ENCODE results near the gene LLGL2.
A peak's percentile ranks its signal among the peaks of the same experiment; 100 is the strongest.

Gene LLGL2

DNA sequence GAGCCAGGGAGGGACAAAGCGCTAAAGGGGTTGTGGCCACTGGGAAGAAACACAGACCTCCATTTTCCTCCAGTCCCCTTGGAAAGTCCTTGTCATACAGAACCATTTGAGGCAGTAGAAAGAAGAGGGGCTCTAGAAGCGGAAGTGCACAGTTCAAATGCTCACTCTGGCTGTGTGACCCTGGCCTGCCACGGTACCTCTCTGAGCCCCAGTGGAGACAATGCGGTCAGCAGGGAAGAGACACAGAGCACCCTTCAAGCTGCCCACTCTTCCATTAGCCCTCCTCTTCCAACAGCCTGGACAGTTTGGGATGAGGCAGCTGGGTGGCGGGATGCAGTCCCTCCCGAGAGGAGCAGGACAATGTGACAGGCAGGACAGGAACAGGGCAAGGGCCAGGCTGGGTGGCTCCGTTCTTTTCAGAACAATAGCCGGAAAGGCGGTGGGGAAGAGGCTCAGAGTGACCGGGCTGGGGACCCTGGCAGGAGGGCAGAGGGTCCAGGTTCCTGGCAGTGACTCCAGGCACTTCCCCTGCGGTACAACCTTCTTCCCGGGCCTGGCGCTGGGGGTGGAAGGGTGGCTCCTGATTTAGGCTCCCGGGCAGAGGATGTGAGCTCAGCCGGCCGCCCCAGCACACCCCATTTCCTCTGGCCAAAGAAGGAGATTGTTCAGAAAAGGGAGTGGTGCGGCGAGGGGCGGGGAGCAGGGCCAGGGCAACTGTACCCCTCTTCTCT is 15.8 kb upstream of the LLGL2 start:
- Histone ChIP-seq H3K36me3 (ENCODE audit: control insufficient read depth, insufficient read depth, low read length) (peaks cover 55% of the 10 kb centered on the region), H3K4me1 (ENCODE audit: control insufficient read depth, insufficient read depth, low read length) (peaks cover 3% of the 10 kb centered on the region; the same call in 1 of the 2 replicates), H3K9ac (ENCODE audit: low read depth, low read length) (no peak overlapping the region), H3K27ac (ENCODE audit: low read depth, low read length) (no peak overlapping the region), H3K27me3 (ENCODE audit: control insufficient read depth, insufficient read depth, low read length) (no peaks in the 10 kb centered on the region), H3K9me3 (ENCODE audit: control insufficient read depth, insufficient read depth, low read length) (no peaks in the 10 kb centered on the region), H3K4me3 (ENCODE audit: low read depth, low read length) (no peak overlapping the region)

DNA sequence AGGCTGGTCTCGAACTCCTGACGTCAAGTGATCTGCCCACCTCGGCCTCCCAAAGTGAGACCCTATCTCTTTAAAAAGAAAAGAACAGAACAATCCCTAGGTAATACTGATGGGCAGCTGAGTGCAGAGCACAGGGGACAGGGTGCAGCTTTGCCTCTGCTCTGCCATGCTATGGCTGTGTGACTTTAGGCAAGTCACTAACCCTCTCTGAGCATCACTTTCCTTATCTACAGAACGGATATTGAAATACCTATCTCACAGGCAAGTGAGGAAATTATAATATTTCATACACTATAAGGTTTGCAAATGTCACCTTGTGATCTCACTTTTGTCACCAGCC is 14.3 kb upstream of the LLGL2 start:
- no peak overlapping the region for H3K9ac ChIP-seq (ENCODE audit: low read depth, low read length)
- H3K9me3 ChIP-seq (ENCODE audit: control insufficient read depth, insufficient read depth, low read length) = no peaks in the 10 kb centered on the region
- peaks cover 3% of the 10 kb centered on the region; the same call in 1 of the 2 replicates for H3K4me1 ChIP-seq (ENCODE audit: control insufficient read depth, insufficient read depth, low read length)
- H3K4me3 ChIP-seq (ENCODE audit: low read depth, low read length) = no peak overlapping the region
- H3K36me3 ChIP-seq (ENCODE audit: control insufficient read depth, insufficient read depth, low read length) = peaks cover 43% of the 10 kb centered on the region
- H3K27ac ChIP-seq (ENCODE audit: low read depth, low read length) = no peak overlapping the region
- H3K27me3 ChIP-seq (ENCODE audit: control insufficient read depth, insufficient read depth, low read length) = no peaks in the 10 kb centered on the region

GRCh38 chr17:75511610-75512575 is 13.6 kb upstream of the LLGL2 start:
- no peak overlapping the region for H3K4me3 ChIP-seq (ENCODE audit: low read depth, low read length)
- H3K27me3 ChIP-seq (ENCODE audit: control insufficient read depth, insufficient read depth, low read length) = no peaks in the 10 kb centered on the region
- no peak overlapping the region for H3K27ac ChIP-seq (ENCODE audit: low read depth, low read length)

DNA sequence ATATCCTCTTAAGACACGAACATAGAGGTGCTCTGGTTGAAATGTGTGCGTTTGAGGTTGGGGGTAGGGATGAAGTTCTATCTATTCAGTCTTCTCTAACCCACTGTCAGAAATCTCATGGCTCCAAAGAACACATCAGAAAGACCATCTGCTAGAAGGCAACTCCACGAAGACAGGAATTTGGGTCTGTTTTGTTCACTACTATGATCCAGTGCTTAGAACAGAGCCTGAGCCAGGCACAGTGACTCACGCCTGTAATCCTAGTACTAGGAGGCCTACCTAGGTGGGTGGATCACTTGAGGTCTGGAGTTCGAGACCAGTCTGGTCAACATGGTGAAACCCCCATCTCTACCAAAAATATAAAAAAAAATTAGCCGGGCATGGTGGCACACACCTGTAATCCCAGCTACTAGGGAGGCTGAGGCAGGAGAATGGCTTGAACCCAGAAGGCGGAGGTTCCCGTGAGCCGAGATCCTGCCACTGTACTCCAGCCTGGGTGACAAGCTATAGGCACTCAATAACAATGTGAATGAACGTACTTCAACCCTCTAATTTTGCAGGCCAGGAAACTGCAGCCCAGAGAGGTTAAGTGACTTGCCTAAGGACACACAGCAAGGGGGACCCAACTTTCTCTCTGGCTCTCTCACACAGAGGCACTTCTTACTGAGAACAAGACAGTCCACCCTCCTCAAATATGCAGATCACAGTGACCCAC is 12.4 kb upstream of the LLGL2 start:
- no peak overlapping the region for H3K9ac ChIP-seq (ENCODE audit: low read depth, low read length)
- H3K4me3 ChIP-seq (ENCODE audit: low read depth, low read length) = no peak overlapping the region
- H3K9me3 ChIP-seq (ENCODE audit: control insufficient read depth, insufficient read depth, low read length) = no peaks in the 10 kb centered on the region
- no peak overlapping the region for H3K27ac ChIP-seq (ENCODE audit: low read depth, low read length)
- H3K36me3 ChIP-seq (ENCODE audit: control insufficient read depth, insufficient read depth, low read length) = peaks cover 34% of the 10 kb centered on the region
- no peaks in the 10 kb centered on the region for H3K27me3 ChIP-seq (ENCODE audit: control insufficient read depth, insufficient read depth, low read length)
- peaks cover 6% of the 10 kb centered on the region; the same call in 1 of the 2 replicates for H3K4me1 ChIP-seq (ENCODE audit: control insufficient read depth, insufficient read depth, low read length)

More at GRCh38 chr17:75511610-75512575, 13.6 kb upstream of the LLGL2 start:
- Histone ChIP-seq H3K4me1 (ENCODE audit: control insufficient read depth, insufficient read depth, low read length) (peaks cover 3% of the 10 kb centered on the region; the same call in 1 of the 2 replicates), H3K9me3 (ENCODE audit: control insufficient read depth, insufficient read depth, low read length) (no peaks in the 10 kb centered on the region), H3K9ac (ENCODE audit: low read depth, low read length) (no peak overlapping the region), H3K36me3 (ENCODE audit: control insufficient read depth, insufficient read depth, low read length) (peaks cover 37% of the 10 kb centered on the region)

GRCh38 chr17:75513641-75514000 is 11.9 kb upstream of the LLGL2 start:
- Histone ChIP-seq H3K9me3 (ENCODE audit: control insufficient read depth, insufficient read depth, low read length) (no peaks in the 10 kb centered on the region), H3K4me1 (ENCODE audit: control insufficient read depth, insufficient read depth, low read length) (peaks cover 6% of the 10 kb centered on the region; the same call in 1 of the 2 replicates), H3K27ac (ENCODE audit: low read depth, low read length) (no peak overlapping the region), H3K27me3 (ENCODE audit: control insufficient read depth, insufficient read depth, low read length) (no peaks in the 10 kb centered on the region), H3K9ac (ENCODE audit: low read depth, low read length) (no peak overlapping the region), H3K4me3 (ENCODE audit: low read depth, low read length) (no peak overlapping the region), H3K36me3 (ENCODE audit: control insufficient read depth, insufficient read depth, low read length) (peaks cover 35% of the 10 kb centered on the region)

DNA sequence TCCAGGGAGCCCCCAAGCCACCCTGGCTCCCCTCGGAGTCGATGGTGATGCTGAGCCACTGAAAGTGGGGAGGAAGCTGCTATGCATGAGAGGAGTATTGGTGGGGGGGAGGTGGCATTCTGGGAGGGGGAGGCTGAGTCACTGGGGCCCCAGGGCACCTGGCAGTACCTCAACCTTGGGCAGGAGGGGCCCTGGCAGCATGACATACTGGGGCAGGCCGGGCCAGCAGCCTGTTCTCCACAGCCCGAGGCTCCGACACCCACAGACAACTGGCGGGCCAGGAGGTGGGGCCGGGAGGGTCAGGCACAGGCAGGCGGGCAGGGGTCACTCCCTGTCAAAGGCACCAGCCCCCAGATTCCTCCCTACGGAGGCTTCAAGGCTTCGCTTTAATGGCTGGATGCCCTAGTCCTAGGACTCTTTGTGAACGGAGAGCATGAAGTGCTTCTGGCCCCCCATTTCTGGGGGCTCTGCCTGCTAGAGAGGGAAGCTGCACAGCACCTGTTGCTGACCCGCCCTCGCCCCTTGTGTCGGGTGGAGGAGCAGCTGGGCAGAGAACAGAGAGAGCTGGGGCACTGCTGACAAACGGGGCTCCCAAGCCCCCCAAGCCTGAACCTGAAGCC is 11.1 kb upstream of the LLGL2 start:
- Histone ChIP-seq H3K4me3 (ENCODE audit: low read depth, low read length) (peak overlapping the region; percentile 98), H3K27me3 (ENCODE audit: control insufficient read depth, insufficient read depth, low read length) (no peaks in the 10 kb centered on the region), H3K9me3 (ENCODE audit: control insufficient read depth, insufficient read depth, low read length) (no peaks in the 10 kb centered on the region), H3K27ac (ENCODE audit: low read depth, low read length) (peak overlapping the region; percentile 82), H3K9ac (ENCODE audit: low read depth, low read length) (peak overlapping the region; percentile 83), H3K4me1 (ENCODE audit: control insufficient read depth, insufficient read depth, low read length) (peaks cover 6% of the 10 kb centered on the region; the same call in 1 of the 2 replicates), H3K36me3 (ENCODE audit: control insufficient read depth, insufficient read depth, low read length) (peaks cover 40% of the 10 kb centered on the region)

GRCh38 chr17:75514919-75515495 is 10.5 kb upstream of the LLGL2 start:
- peaks cover 38% of the 10 kb centered on the region for H3K36me3 ChIP-seq (ENCODE audit: control insufficient read depth, insufficient read depth, low read length)
- peak overlapping the region; percentile 98 for H3K4me3 ChIP-seq (ENCODE audit: low read depth, low read length)
- peak overlapping the region; percentile 82 for H3K27ac ChIP-seq (ENCODE audit: low read depth, low read length)
- no peaks in the 10 kb centered on the region for H3K9me3 ChIP-seq (ENCODE audit: control insufficient read depth, insufficient read depth, low read length)
- H3K27me3 ChIP-seq (ENCODE audit: control insufficient read depth, insufficient read depth, low read length) = no peaks in the 10 kb centered on the region
- H3K9ac ChIP-seq (ENCODE audit: low read depth, low read length) = peak overlapping the region; percentile 83
- H3K4me1 ChIP-seq (ENCODE audit: control insufficient read depth, insufficient read depth, low read length) = peaks cover 6% of the 10 kb centered on the region; the same call in 1 of the 2 replicates

DNA sequence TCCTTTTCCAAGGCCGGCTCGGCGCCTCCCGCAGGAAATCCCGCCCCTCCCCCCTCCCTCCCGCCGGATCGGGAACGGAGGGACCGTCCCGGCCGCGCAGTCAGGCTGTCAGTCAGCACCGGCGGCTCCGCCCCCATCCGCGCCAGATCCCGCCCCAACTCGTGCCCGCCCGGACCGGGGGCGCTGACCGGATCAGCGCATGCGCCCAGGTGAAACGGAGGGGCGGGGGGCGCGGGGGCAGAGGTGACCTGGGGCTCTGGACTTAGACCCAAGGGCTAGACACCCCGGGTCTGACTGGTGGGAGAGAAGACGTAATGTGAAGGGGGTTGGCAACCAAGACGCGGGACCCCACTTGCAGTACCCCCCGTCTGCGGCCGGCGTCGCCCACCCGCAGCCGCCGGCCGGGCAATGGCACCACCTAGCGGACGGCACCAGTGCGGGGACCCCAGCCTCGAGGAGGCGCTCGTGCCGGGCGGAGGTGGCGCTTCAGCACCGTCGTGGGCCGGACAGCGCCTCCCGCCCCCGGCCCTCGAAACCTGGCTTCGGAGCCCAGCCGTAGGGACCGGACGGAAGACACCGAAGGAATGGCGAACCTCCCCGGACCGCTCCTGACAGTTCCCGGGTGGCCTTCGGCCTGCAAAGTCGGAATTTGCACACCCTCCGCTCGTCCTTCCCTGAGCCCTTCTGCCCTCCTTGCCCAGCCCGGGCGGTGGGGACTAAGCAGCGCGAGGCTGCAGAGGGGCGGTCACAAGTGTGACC is 9.8 kb upstream of the LLGL2 start, which contains the start of gene CASKIN2:
TSS of gene CASKIN2 (minus strand) at position 42 of the 759 bp plus-strand sequence. CDS start 1,733 bp downstream, outside the sequence.
- H3K4me1 ChIP-seq (ENCODE audit: control insufficient read depth, insufficient read depth, low read length) = peaks cover 6% of the 10 kb centered on the region; the same call in 1 of the 2 replicates
- peak within 1 kb of the TSS; percentile 98 for H3K4me3 ChIP-seq (ENCODE audit: low read depth, low read length)
- H3K27ac ChIP-seq (ENCODE audit: low read depth, low read length) = peak within 1 kb of the TSS; percentile 82
- peak within 1 kb of the TSS; percentile 83 for H3K9ac ChIP-seq (ENCODE audit: low read depth, low read length)
- H3K27me3 ChIP-seq (ENCODE audit: control insufficient read depth, insufficient read depth, low read length) = no peaks in the 10 kb centered on the region
- peaks cover 38% of the 10 kb centered on the region for H3K36me3 ChIP-seq (ENCODE audit: control insufficient read depth, insufficient read depth, low read length)
- no peaks in the 10 kb centered on the region for H3K9me3 ChIP-seq (ENCODE audit: control insufficient read depth, insufficient read depth, low read length)

GRCh38 chr17:75516255-75516618 is 9.3 kb upstream of the LLGL2 start, which contains the start of gene TSEN54:
TSEN54 (plus strand) TSS chr17:75516528; CDS start chr17:75516561, 33 bp downstream.
- Histone ChIP-seq H3K27ac (ENCODE audit: low read depth, low read length) (peak within 1 kb of the TSS; percentile 82), H3K4me1 (ENCODE audit: control insufficient read depth, insufficient read depth, low read length) (peaks cover 6% of the 10 kb centered on the region; the same call in 1 of the 2 replicates), H3K9ac (ENCODE audit: low read depth, low read length) (no peak within 1 kb of the TSS), H3K27me3 (ENCODE audit: control insufficient read depth, insufficient read depth, low read length) (no peaks in the 10 kb centered on the region), H3K4me3 (ENCODE audit: low read depth, low read length) (peak within 1 kb of the TSS; percentile 98), H3K9me3 (ENCODE audit: control insufficient read depth, insufficient read depth, low read length) (no peaks in the 10 kb centered on the region), H3K36me3 (ENCODE audit: control insufficient read depth, insufficient read depth, low read length) (peaks cover 42% of the 10 kb centered on the region)

All from HUES48 (cell line).